ENCODE data around the gene FRS3.
A peak's percentile ranks its signal among the peaks of the same experiment; 100 is the strongest.

FRS3 gene

GRCh38 chr6:41779788-41780550 is at the start of gene FRS3:
Gene FRS3, minus strand, starts transcription at chr6:41779900. Its CDS starts 2,913 bp downstream, at chr6:41776987.
- ChIA-PET POLR2A (no interaction called here), CTCF (interaction anchor here (0.7 to 11.1 kb wide), 3 partner anchors 46 to 266 kb away, joined by 3 to 253 read pairs (median 4); partner anchors contain the start of gene TAF8)
- peak; percentile 99 for DNase-seq (ENCODE audit: extremely low spot score)
- peak; percentile 100 for TF ChIP-seq CTCF (IDR thresholded peaks at IDR 0.05; ENCODE audit: control extremely low read depth, extremely low read depth, low read depth, missing control alignments)

GRCh38 chr6:41826343-41827022 is 46.8 kb upstream of the FRS3 start:
- no peak for TF ChIP-seq CTCF (IDR thresholded peaks at IDR 0.05; ENCODE audit: control extremely low read depth, extremely low read depth, low read depth, missing control alignments)
- ChIA-PET POLR2A (no interaction called here), CTCF (interaction anchor here (1.2 to 1.4 kb wide), 2 partner anchors 21 to 39 kb away, joined by 3 read pairs; partner anchors contain the start of gene TOMM6)
- DNase-seq (ENCODE audit: extremely low spot score), result no peak

- POLR2A ChIA-PET, result no interaction called here
- TF ChIP-seq CTCF (IDR thresholded peaks at IDR 0.05; ENCODE audit: control extremely low read depth, extremely low read depth, low read depth, missing control alignments), result no peak
- CTCF ChIA-PET, result interaction anchor here (0.8 kb wide), 1 partner anchor 22 kb away, joined by 3 read pairs; no protein-coding TSS in a partner anchor
- no peak for DNase-seq (ENCODE audit: extremely low spot score)
These were observed 45.2 kb upstream of the FRS3 start for GRCh38 chr6:41824571-41825569.

- POLR2A ChIA-PET, result no interaction called here
- DNase-seq (ENCODE audit: extremely low spot score), result no peak
- TF ChIP-seq CTCF (IDR thresholded peaks at IDR 0.05; ENCODE audit: control extremely low read depth, extremely low read depth, low read depth, missing control alignments), result no peak
- CTCF ChIA-PET, result interaction anchor here (1.0 to 1.2 kb wide), 2 partner anchors 8 to 36 kb away, joined by 3 to 5 read pairs; partner anchors contain the start of gene TOMM6
These were observed 43.5 kb upstream of the FRS3 start for GRCh38 chr6:41823178-41823577.

GRCh38 chr6:41822021-41822420 is 42.3 kb upstream of the FRS3 start:
- CTCF ChIA-PET, result no interaction called here
- TF ChIP-seq CTCF (IDR thresholded peaks at IDR 0.05; ENCODE audit: control extremely low read depth, extremely low read depth, low read depth, missing control alignments), result no peak
- DNase-seq (ENCODE audit: extremely low spot score), result no peak
- POLR2A ChIA-PET, result no interaction called here

GRCh38 chr6:41821266-41821665 is 41.6 kb upstream of the FRS3 start:
- no peak for DNase-seq (ENCODE audit: extremely low spot score)
- no peak for TF ChIP-seq CTCF (IDR thresholded peaks at IDR 0.05; ENCODE audit: control extremely low read depth, extremely low read depth, low read depth, missing control alignments)
- ChIA-PET CTCF (interaction anchor here (0.9 to 1.0 kb wide), 2 partner anchors 9 to 33 kb away, joined by 3 read pairs; partner anchors contain the start of gene TOMM6), POLR2A (no interaction called here)

Data from GM10248 (cell line).